ENCODE results near the gene SLIT3. TPM values are rescaled to one million over a fixed set of nuclear protein-coding genes. Genes with fewer than 3 reads are reported as not detected.

Gene SLIT3
- total and polyA plus RNA-seq, 10 of the 15 experiments (the other 5 are each of a cell fraction or from before 2014, with no cell fraction given), result 0.05 TPM; not detected in 9

- Histone ChIP-seq H2AFZ (ENCODE audit: control insufficient read depth, low read depth, low read length) (no peak overlapping the region), H3K9ac (ENCODE audit: control insufficient read depth, insufficient read depth, low read length) (no peak overlapping the region), H3K4me2 (ENCODE audit: control insufficient read depth, insufficient read depth) (no peak overlapping the region), H3K79me2 (ENCODE audit: control insufficient read depth, insufficient read depth, low read length) (no peaks in the 10 kb centered on the region), H4K20me1 (ENCODE audit: control insufficient read depth, insufficient read depth) (no peaks in the 10 kb centered on the region), H3K9me3 (replicated peaks; ENCODE audit: control insufficient read depth, insufficient read depth, low read length) (no peaks in the 10 kb centered on the region), H3K4me1 (ENCODE audit: control insufficient read depth, insufficient read depth, low read length) (no peaks in the 10 kb centered on the region), H3K27ac (ENCODE audit: control insufficient read depth, insufficient read depth) (no peak overlapping the region), H3K4me3 (no peak overlapping the region), H3K27me3 (replicated peaks in 1 of 2; ENCODE audit: control insufficient read depth in 2 of 2, insufficient read depth in 2 of 2, low read length in 1 of 2) (peaks cover 0 to 2% of the 10 kb centered on the region in 2 experiments; a peak in 3 of 4 replicates), H3K36me3 (ENCODE audit: control insufficient read depth in 2 of 2, insufficient read depth in 2 of 2, low read length in 1 of 2) (no peaks in the 10 kb centered on the region)
- TF ChIP-seq NRF1 (conservative IDR thresholded peaks at IDR 0.05; ENCODE audit: low read depth, low read length) (no peak), JUNB (IDR thresholded peaks at IDR 0.05) (no peak), KAT2A (conservative IDR thresholded peaks at IDR 0.05; ENCODE audit: control insufficient read depth, low read depth, low read length) (no peak), ESRRA (IDR thresholded peaks at IDR 0.05; ENCODE audit: low read length) (no peak), MEF2B (IDR thresholded peaks at IDR 0.05; ENCODE audit: partially characterized antibody, poor library complexity, severe bottlenecking) (no peak), STAT1 (conservative IDR thresholded peaks at IDR 0.05) (no peak), SIN3A (IDR thresholded peaks at IDR 0.05; ENCODE audit: low read depth, low read length) (no peak), BCL11A (IDR thresholded peaks at IDR 0.05; ENCODE audit: low read depth, low read length) (no peak), EP300 (IDR thresholded peaks at IDR 0.05; ENCODE audit: borderline replicate concordance in 1 of 2, control insufficient read depth in 1 of 2, low read depth in 2 of 2, low read length in 2 of 2) (no peak), GABPA (IDR thresholded peaks at IDR 0.05; ENCODE audit: low read depth) (no peak), POLR2AphosphoS2 (IDR thresholded peaks at IDR 0.05; ENCODE audit: low read depth, low read length) (no peak), SMAD5 (IDR thresholded peaks at IDR 0.05; ENCODE audit: low read depth) (no peak), EZH2 (IDR thresholded peaks at IDR 0.05; ENCODE audit: borderline replicate concordance, control insufficient read depth, low read depth, low read length) (no peak), SRF (IDR thresholded peaks at IDR 0.05; ENCODE audit: low read depth in 2 of 2, low read length in 2 of 2) (no peak), MYC (IDR thresholded peaks at IDR 0.05; ENCODE audit: insufficient read depth, insufficient read length, insufficient replicate concordance, low read length, severe bottlenecking) (no peak)
- intact Hi-C loops (cut with micrococcal nuclease; ENCODE audit: unreplicated experiment) (no loop called here), in situ Hi-C loops (cut with MboI) (no loop called here)
- CTCF ChIA-PET, result no interaction called here
- POLR2A ChIA-PET, result no interaction called here
- no peak for FAIRE-seq
- no peak for ATAC-seq
- SMC1A ChIA-PET (ENCODE audit: uncharacterized antibody, unreplicated experiment), result no interaction called here
- 2% methylated on average over 7 of the region's 7 CpGs for WGBS (ENCODE audit: insufficient coverage, insufficient replicate concordance, low lambda C conversion rate, missing lambda C conversion rate)
- RAD21 ChIA-PET (ENCODE audit: unreplicated experiment), result no interaction called here
- BruUV-seq (replicated peaks), result no TSS peak
- no peak for DNase-seq (ENCODE audit: low read depth, low spot score)
These were observed 206.1 kb downstream of the SLIT3 start for GRCh38 chr5:169094586-169095409.
